Liver (tissue), 3 donors: Measurements from ENCODE around the gene PCYT2.

ENCODE experiments used
- EGR1 ChIP-seq, 2 donors: IDR thresholded peaks; 2 replicates each; pipeline ENCODE4 v1.6.1; 2016 to 2018; ENCODE audit warnings: antibody characterized with exemption in 2 of 2, low read depth in 2 of 2
- FOXA1 ChIP-seq: IDR thresholded peaks from 2 replicates; pipeline ENCODE4 v1.6.1; 2016; ENCODE audit warnings: antibody characterized with exemption
- HNF4A ChIP-seq, 2 donors: conservative IDR thresholded peaks; 2 replicates each; pipeline ENCODE4 v1.6.1; 2016; ENCODE audit warnings: antibody characterized with exemption in 2 of 2, mild to moderate bottlenecking in 2 of 2
- RAD21 ChIP-seq, 2 donors: IDR thresholded peaks; 2 replicates each; pipeline ENCODE4 v1.6.1; 2016; ENCODE audit warnings: antibody characterized with exemption in 2 of 2, mild to moderate bottlenecking in 2 of 2
- RXRA ChIP-seq, 2 donors: IDR thresholded peaks; 2 replicates each; pipeline ENCODE4 v1.6.1; 2017 to 2018; ENCODE audit warnings: antibody characterized with exemption in 2 of 2, mild to moderate bottlenecking in 1 of 2
- SP1 ChIP-seq: IDR thresholded peaks from 2 replicates; pipeline ENCODE4 v1.6.1; 2018; ENCODE audit warnings: antibody characterized with exemption, mild to moderate bottlenecking
- TAF1 ChIP-seq: conservative IDR thresholded peaks from 2 replicates; pipeline ENCODE4 v1.6.1; 2016; ENCODE audit warnings: antibody characterized with exemption, mild to moderate bottlenecking
- TF ChIP-seq, protein P1 (sequence below): fragments of 150-350 bp; IDR thresholded peaks from 2 replicates; pipeline ENCODE4 v1.5.1; 2017; ENCODE audit warnings: improper control_type of control experiment, low read depth, low read length; ENCODE audit not compliant: missing input control
- TF ChIP-seq, protein P2 (sequence below): IDR thresholded peaks from 2 replicates; pipeline ENCODE4 v1.6.1; 2016; ENCODE audit warnings: antibody characterized with exemption
- TF ChIP-seq, protein P3 (sequence below): IDR thresholded peaks from 2 replicates; pipeline ENCODE4 v1.6.1; 2016; ENCODE audit warnings: antibody characterized with exemption, mild to moderate bottlenecking
- TF ChIP-seq, protein P4 (sequence below): IDR thresholded peaks from 2 replicates; pipeline ENCODE4 v1.6.1; 2016; ENCODE audit warnings: antibody characterized with exemption
- donor health status: healthy.
- donor health status: healthy.

DNA sequence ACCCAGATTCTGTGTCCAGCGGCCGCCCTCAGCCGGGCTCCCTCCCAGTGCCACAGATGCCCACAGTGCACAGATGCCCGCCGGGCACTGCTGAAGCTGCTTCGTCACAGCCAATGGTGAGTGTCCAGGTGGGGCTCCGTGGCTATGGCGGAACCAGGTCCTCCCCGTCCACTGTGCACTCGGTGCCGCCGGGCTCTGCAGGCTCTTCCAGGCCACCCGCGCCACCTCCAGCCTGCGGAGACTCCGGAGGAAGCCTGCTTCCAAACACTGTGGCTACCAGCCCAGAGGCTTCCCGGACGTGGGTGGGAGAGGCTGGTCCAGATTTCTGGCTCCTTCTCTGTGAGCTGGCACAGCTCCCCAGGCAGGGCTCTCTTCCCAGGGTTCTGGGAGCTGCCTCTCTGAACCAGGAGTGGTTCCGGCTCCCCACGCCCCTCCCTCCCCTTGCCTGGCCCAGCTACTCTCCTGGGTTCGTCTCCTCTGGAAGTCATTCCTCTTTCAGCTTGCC is 28.7 kb upstream of the PCYT2 start:
- TF ChIP-seq, protein P1, sequence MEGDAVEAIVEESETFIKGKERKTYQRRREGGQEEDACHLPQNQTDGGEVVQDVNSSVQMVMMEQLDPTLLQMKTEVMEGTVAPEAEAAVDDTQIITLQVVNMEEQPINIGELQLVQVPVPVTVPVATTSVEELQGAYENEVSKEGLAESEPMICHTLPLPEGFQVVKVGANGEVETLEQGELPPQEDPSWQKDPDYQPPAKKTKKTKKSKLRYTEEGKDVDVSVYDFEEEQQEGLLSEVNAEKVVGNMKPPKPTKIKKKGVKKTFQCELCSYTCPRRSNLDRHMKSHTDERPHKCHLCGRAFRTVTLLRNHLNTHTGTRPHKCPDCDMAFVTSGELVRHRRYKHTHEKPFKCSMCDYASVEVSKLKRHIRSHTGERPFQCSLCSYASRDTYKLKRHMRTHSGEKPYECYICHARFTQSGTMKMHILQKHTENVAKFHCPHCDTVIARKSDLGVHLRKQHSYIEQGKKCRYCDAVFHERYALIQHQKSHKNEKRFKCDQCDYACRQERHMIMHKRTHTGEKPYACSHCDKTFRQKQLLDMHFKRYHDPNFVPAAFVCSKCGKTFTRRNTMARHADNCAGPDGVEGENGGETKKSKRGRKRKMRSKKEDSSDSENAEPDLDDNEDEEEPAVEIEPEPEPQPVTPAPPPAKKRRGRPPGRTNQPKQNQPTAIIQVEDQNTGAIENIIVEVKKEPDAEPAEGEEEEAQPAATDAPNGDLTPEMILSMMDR = no peak
- TF ChIP-seq RXRA (IDR thresholded peaks at IDR 0.05) = no peak
- TF ChIP-seq SP1 = no peak
- TF ChIP-seq, protein P2, sequence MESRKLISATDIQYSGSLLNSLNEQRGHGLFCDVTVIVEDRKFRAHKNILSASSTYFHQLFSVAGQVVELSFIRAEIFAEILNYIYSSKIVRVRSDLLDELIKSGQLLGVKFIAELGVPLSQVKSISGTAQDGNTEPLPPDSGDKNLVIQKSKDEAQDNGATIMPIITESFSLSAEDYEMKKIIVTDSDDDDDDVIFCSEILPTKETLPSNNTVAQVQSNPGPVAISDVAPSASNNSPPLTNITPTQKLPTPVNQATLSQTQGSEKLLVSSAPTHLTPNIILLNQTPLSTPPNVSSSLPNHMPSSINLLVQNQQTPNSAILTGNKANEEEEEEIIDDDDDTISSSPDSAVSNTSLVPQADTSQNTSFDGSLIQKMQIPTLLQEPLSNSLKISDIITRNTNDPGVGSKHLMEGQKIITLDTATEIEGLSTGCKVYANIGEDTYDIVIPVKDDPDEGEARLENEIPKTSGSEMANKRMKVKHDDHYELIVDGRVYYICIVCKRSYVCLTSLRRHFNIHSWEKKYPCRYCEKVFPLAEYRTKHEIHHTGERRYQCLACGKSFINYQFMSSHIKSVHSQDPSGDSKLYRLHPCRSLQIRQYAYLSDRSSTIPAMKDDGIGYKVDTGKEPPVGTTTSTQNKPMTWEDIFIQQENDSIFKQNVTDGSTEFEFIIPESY = no peak
- TF ChIP-seq, protein P3, sequence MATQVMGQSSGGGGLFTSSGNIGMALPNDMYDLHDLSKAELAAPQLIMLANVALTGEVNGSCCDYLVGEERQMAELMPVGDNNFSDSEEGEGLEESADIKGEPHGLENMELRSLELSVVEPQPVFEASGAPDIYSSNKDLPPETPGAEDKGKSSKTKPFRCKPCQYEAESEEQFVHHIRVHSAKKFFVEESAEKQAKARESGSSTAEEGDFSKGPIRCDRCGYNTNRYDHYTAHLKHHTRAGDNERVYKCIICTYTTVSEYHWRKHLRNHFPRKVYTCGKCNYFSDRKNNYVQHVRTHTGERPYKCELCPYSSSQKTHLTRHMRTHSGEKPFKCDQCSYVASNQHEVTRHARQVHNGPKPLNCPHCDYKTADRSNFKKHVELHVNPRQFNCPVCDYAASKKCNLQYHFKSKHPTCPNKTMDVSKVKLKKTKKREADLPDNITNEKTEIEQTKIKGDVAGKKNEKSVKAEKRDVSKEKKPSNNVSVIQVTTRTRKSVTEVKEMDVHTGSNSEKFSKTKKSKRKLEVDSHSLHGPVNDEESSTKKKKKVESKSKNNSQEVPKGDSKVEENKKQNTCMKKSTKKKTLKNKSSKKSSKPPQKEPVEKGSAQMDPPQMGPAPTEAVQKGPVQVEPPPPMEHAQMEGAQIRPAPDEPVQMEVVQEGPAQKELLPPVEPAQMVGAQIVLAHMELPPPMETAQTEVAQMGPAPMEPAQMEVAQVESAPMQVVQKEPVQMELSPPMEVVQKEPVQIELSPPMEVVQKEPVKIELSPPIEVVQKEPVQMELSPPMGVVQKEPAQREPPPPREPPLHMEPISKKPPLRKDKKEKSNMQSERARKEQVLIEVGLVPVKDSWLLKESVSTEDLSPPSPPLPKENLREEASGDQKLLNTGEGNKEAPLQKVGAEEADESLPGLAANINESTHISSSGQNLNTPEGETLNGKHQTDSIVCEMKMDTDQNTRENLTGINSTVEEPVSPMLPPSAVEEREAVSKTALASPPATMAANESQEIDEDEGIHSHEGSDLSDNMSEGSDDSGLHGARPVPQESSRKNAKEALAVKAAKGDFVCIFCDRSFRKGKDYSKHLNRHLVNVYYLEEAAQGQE = no peak
- TF ChIP-seq, protein P4, sequence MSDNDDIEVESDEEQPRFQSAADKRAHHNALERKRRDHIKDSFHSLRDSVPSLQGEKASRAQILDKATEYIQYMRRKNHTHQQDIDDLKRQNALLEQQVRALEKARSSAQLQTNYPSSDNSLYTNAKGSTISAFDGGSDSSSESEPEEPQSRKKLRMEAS = no peak
- no peak for TF ChIP-seq EGR1 (IDR thresholded peaks at IDR 0.05; ENCODE audit: low read depth in 2 of 2)
- TF ChIP-seq TAF1 = no peak
- TF ChIP-seq FOXA1 = no peak
- TF ChIP-seq RAD21 (IDR thresholded peaks at IDR 0.05) = no peak
- TF ChIP-seq HNF4A (conservative IDR thresholded peaks at IDR 0.05) = no peak
